Hepatocyte (in vitro differentiated cells): ENCODE measurements around the gene PPP1R12A. TPM values are rescaled to one million over a fixed set of nuclear protein-coding genes. Genes with fewer than 3 reads are reported as not detected.

Source experiments
- DNase-seq: peaks from one replicate; pipeline ENCODE4 v3.0.0-alpha.2; 2016; ENCODE audit warnings: low spot score
- H2AFZ ChIP-seq: fragments of 200-600 bp; sonication (generic); 2 replicates; pipeline ENCODE4 v1.6.0; 2016; ENCODE audit warnings: antibody characterized with exemption, mild to moderate bottlenecking
- H3K27ac ChIP-seq: fragments of 200-600 bp; sonication (generic); 2 replicates; pipeline ENCODE4 v1.5.1; 2016; ENCODE audit warnings: mild to moderate bottlenecking
- H3K27me3 ChIP-seq: fragments of 200-600 bp; sonication (generic); 2 replicates; pipeline ENCODE4 v1.6.1; 2016
- H3K36me3 ChIP-seq: fragments of 200-600 bp; sonication (generic); replicated peaks from 2 replicates; pipeline ENCODE4 v1.5.1; 2016; ENCODE audit warnings: low read depth; ENCODE audit not compliant: insufficient read depth
- H3K4me1 ChIP-seq: fragments of 200-600 bp; sonication (generic); 2 replicates; pipeline ENCODE4 v1.5.1; 2016; ENCODE audit warnings: mild to moderate bottlenecking, moderate library complexity; ENCODE audit not compliant: insufficient read depth
- H3K4me2 ChIP-seq: fragments of 200-600 bp; sonication (generic); 2 replicates; pipeline ENCODE4 v1.6.0; 2016
- H3K4me3 ChIP-seq: fragments of 200-600 bp; sonication (generic); 2 replicates; pipeline ENCODE4 v1.5.1; 2016; ENCODE audit warnings: mild to moderate bottlenecking
- H3K79me2 ChIP-seq: fragments of 200-600 bp; sonication (generic); 2 replicates; pipeline ENCODE4 v1.6.0; 2017; ENCODE audit warnings: mild to moderate bottlenecking
- H3K9me2 ChIP-seq: fragments of 200-600 bp; sonication (generic); replicated peaks from 2 replicates; pipeline ENCODE4 v1.6.0; 2017; ENCODE audit warnings: mild to moderate bottlenecking; ENCODE audit not compliant: insufficient read depth
- H3K9me3 ChIP-seq: fragments of 200-600 bp; sonication (generic); 2 replicates; pipeline ENCODE4 v1.5.1; 2016; ENCODE audit warnings: low read depth, mild to moderate bottlenecking
- H4K20me1 ChIP-seq: fragments of 200-600 bp; sonication (generic); 2 replicates; pipeline ENCODE4 v1.6.0; 2016; ENCODE audit warnings: mild to moderate bottlenecking; ENCODE audit not compliant: insufficient read depth, poor library complexity, severe bottlenecking
- CTCF ChIP-seq: fragments of 200-600 bp; sonication (generic); IDR thresholded peaks from 2 replicates; pipeline ENCODE4 v1.5.1; 2016; ENCODE audit warnings: antibody characterized with exemption, mild to moderate bottlenecking; ENCODE audit not compliant: poor library complexity
- EZH2 ChIP-seq: fragments of 200-600 bp; sonication (generic); IDR thresholded peaks from 2 replicates; pipeline ENCODE4 v1.6.1; 2016; ENCODE audit warnings: antibody characterized with exemption, mild to moderate bottlenecking, borderline replicate concordance
- EZH2phosphoT487 ChIP-seq: fragments of 200-600 bp; sonication (generic); IDR thresholded peaks from one replicate; pipeline ENCODE4 v1.6.1; 2018; ENCODE audit warnings: antibody characterized with exemption, mild to moderate bottlenecking, low read depth, moderate library complexity; ENCODE audit not compliant: unreplicated experiment, severe bottlenecking
- WGBS: methylation state at CpG from one replicate; pipeline ENCODE4 v1.1.6; 2016; ENCODE audit warnings: low lambda C conversion rate; ENCODE audit errors: missing lambda C conversion rate; 5-methylcytosine and 5-hydroxymethylcytosine counted together
- polyA plus RNA-seq: library from polyadenylated mRNA; unstranded; fragments of >200 nt; fragmentation: Nextera tagmentation; extraction: Ambion mirVana; gene quantifications from 2 replicates; pipeline ENCODE4 v1.2.1, GENCODE V29; 2016
- total RNA-seq: library from RNA; depleted of rRNA; stranded (reverse); fragments of >200 nt; gene quantifications from 2 replicates; pipeline ENCODE4 v1.2.3, GENCODE V29; 2014

The PPP1R12A gene
- total and polyA plus RNA-seq, 2 experiments from 2014 or later: 71.7 to 74.0 TPM

- Histone ChIP-seq H4K20me1 (no peaks in the 10 kb centered on the region), H3K9me3 (no peaks in the 10 kb centered on the region), H3K4me2 (no peak overlapping the region), H2AFZ (no peak overlapping the region), H3K27me3 (no peaks in the 10 kb centered on the region), H3K4me1 (no peaks in the 10 kb centered on the region), H3K4me3 (no peak overlapping the region), H3K79me2 (no peaks in the 10 kb centered on the region), H3K27ac (no peak overlapping the region), H3K36me3 (no peaks in the 10 kb centered on the region), H3K9me2 (no peaks in the 10 kb centered on the region)
- no peak for DNase-seq
- TF ChIP-seq EZH2 (no peak), CTCF (no peak), EZH2phosphoT487 (no peak)
- 100% methylated on average over 1 of the region's 1 CpG for WGBS
Observed at GRCh38 chr12:79776111-79776510, 158.8 kb downstream of the PPP1R12A start.

GRCh38 chr12:79775355-79776027 lies 159.4 kb downstream of the PPP1R12A start:
- no peak overlapping the region for H2AFZ ChIP-seq
- TF ChIP-seq EZH2 (no peak), EZH2phosphoT487 (no peak), CTCF (no peak)
- DNase-seq: no peak
- H3K4me3 ChIP-seq: no peak overlapping the region
- no peak overlapping the region for H3K4me2 ChIP-seq
- H3K4me1 ChIP-seq: no peaks in the 10 kb centered on the region
- no peaks in the 10 kb centered on the region for H3K27me3 ChIP-seq
- no peaks in the 10 kb centered on the region for H4K20me1 ChIP-seq
- no peak overlapping the region for H3K27ac ChIP-seq
- H3K36me3 ChIP-seq: no peaks in the 10 kb centered on the region
- no peaks in the 10 kb centered on the region for H3K79me2 ChIP-seq
- H3K9me3 ChIP-seq: no peaks in the 10 kb centered on the region
- H3K9me2 ChIP-seq: no peaks in the 10 kb centered on the region
- 95% methylated on average over 3 of the region's 3 CpGs for WGBS

GRCh38 chr12:79773896-79774295 lies 161.0 kb downstream of the PPP1R12A start:
- Histone ChIP-seq H3K9me3 (no peaks in the 10 kb centered on the region), H3K4me1 (no peaks in the 10 kb centered on the region), H4K20me1 (no peaks in the 10 kb centered on the region), H3K9me2 (no peaks in the 10 kb centered on the region), H3K27ac (no peak overlapping the region), H3K4me3 (no peak overlapping the region), H3K79me2 (no peaks in the 10 kb centered on the region), H3K36me3 (no peaks in the 10 kb centered on the region), H2AFZ (no peak overlapping the region), H3K27me3 (no peaks in the 10 kb centered on the region), H3K4me2 (no peak overlapping the region)
- no peak for DNase-seq
- no peak for TF ChIP-seq EZH2phosphoT487
- no peak for TF ChIP-seq EZH2
- no peak for TF ChIP-seq CTCF
